ENCODE results near the gene GLP2R.

Gene GLP2R

GRCh38 chr17:9790316-9790715 is 35.4 kb upstream of the GLP2R start:
- no peak for TF ChIP-seq CTCF (IDR thresholded peaks at IDR 0.05; ENCODE audit: low read depth, low read length, missing control alignments)
- no peak for DNase-seq (ENCODE audit: low read depth)
- no peak overlapping the region for H3K4me3 ChIP-seq (ENCODE audit: low read depth, low read length)
- in situ Hi-C loops (cut with HindIII; ENCODE audit: low sequenced_read_pairs), result no loop called here

- in situ Hi-C loops (cut with HindIII; ENCODE audit: low sequenced_read_pairs), result no loop called here
- no peak for DNase-seq (ENCODE audit: low read depth)
- no peak within 1 kb of the TSS for H3K4me3 ChIP-seq (ENCODE audit: low read depth, low read length)
- TF ChIP-seq CTCF (IDR thresholded peaks at IDR 0.05; ENCODE audit: low read depth, low read length, missing control alignments), result no peak
These were observed 34.5 kb upstream of the GLP2R start, which contains the start of gene DHRS7C for GRCh38 chr17:9790889-9791876. TSS of gene DHRS7C (minus strand) at chr17:9791592. CDS start at chr17:9791284, 308 bp downstream.

GRCh38 chr17:9792181-9792840 is 33.4 kb upstream of the GLP2R start:
- no peak for DNase-seq (ENCODE audit: low read depth)
- H3K4me3 ChIP-seq (ENCODE audit: low read depth, low read length), result no peak overlapping the region
- TF ChIP-seq CTCF (IDR thresholded peaks at IDR 0.05; ENCODE audit: low read depth, low read length, missing control alignments), result no peak
- in situ Hi-C loops (cut with HindIII; ENCODE audit: low sequenced_read_pairs), result no loop called here

- no peak overlapping the region for H3K4me3 ChIP-seq (ENCODE audit: low read depth, low read length)
- in situ Hi-C loops (cut with HindIII; ENCODE audit: low sequenced_read_pairs), result no loop called here
- TF ChIP-seq CTCF (IDR thresholded peaks at IDR 0.05; ENCODE audit: low read depth, low read length, missing control alignments), result no peak
- DNase-seq (ENCODE audit: low read depth), result no peak
These were observed 27.7 kb upstream of the GLP2R start for GRCh38 chr17:9798008-9798407.

- TF ChIP-seq CTCF (IDR thresholded peaks at IDR 0.05; ENCODE audit: low read depth, low read length, missing control alignments), result no peak
- no peak for DNase-seq (ENCODE audit: low read depth)
- H3K4me3 ChIP-seq (ENCODE audit: low read depth, low read length), result no peak overlapping the region
- in situ Hi-C loops (cut with HindIII; ENCODE audit: low sequenced_read_pairs), result no loop called here
These were observed 27.0 kb upstream of the GLP2R start for GRCh38 chr17:9798724-9799123.

GRCh38 chr17:9801505-9801904 is 24.2 kb upstream of the GLP2R start:
- in situ Hi-C loops (cut with HindIII; ENCODE audit: low sequenced_read_pairs), result no loop called here
- TF ChIP-seq CTCF (IDR thresholded peaks at IDR 0.05; ENCODE audit: low read depth, low read length, missing control alignments), result no peak
- no peak for DNase-seq (ENCODE audit: low read depth)
- no peak overlapping the region for H3K4me3 ChIP-seq (ENCODE audit: low read depth, low read length)

Measured in astrocyte of the cerebellum (primary cell).